H1 (cell line): Measurements from ENCODE around the gene GPR21. TPM values are rescaled to one million over a fixed set of nuclear protein-coding genes. Genes with fewer than 3 reads are reported as not detected.

ENCODE experiments used
- BRCA1 ChIP-seq: IDR thresholded peaks from 2 replicates; pipeline ENCODE4 v1.6.1; 2012; ENCODE audit warnings: low read depth, low read length, improper control_type of control experiment
- FOSL1 ChIP-seq: IDR thresholded peaks from 2 replicates; pipeline ENCODE4 v1.6.1; 2011; ENCODE audit warnings: mild to moderate bottlenecking, low read depth, low read length, moderate library complexity; ENCODE audit not compliant: insufficient read depth
- POU5F1 ChIP-seq: IDR thresholded peaks from 2 replicates; pipeline ENCODE4 v1.6.1; 2011; ENCODE audit warnings: low read depth, mild to moderate bottlenecking, low read length, moderate library complexity
- RAD21 ChIP-seq, 2 experiments: IDR thresholded peaks in 1 of 2; conservative IDR thresholded peaks in 1 of 2; 2 replicates each; pipeline ENCODE4 v1.6.1; 2011; ENCODE audit warnings: low read depth in 2 of 2, low read length in 2 of 2, improper control_type of control experiment in 1 of 2, inconsistent platforms in 1 of 2, mild to moderate bottlenecking in 1 of 2, moderate library complexity in 1 of 2
- SIN3A ChIP-seq, 2 experiments: IDR thresholded peaks in 1 of 2; conservative IDR thresholded peaks in 1 of 2; 2 replicates each; pipeline ENCODE4 v1.6.1; 2011 to 2012; ENCODE audit warnings: low read length in 2 of 2, improper control_type of control experiment in 1 of 2, low read depth in 1 of 2, mild to moderate bottlenecking in 1 of 2
- SP1 ChIP-seq: IDR thresholded peaks from 2 replicates; pipeline ENCODE4 v1.6.1; 2011; ENCODE audit warnings: low read depth, low read length
- SP2 ChIP-seq: IDR thresholded peaks from 2 replicates; pipeline ENCODE4 v1.6.1; 2012; ENCODE audit warnings: mild to moderate bottlenecking, low read length, inconsistent platforms
- TBP ChIP-seq: IDR thresholded peaks from 2 replicates; pipeline ENCODE4 v1.6.1; 2011; ENCODE audit warnings: low read depth, low read length, improper control_type of control experiment
- YY1 ChIP-seq: IDR thresholded peaks from 2 replicates; pipeline ENCODE4 v1.6.1; 2011; ENCODE audit warnings: low read depth, mild to moderate bottlenecking, low read length
- ZNF274 ChIP-seq: IDR thresholded peaks from 2 replicates; pipeline ENCODE4 v1.7.0; 2012; ENCODE audit warnings: low read length, borderline replicate concordance; ENCODE audit errors: extremely low read depth
- polyA plus RNA-seq, 7 experiments: library from polyadenylated mRNA; depleted of rRNA in 3 of 7; stranded (reverse) in 5 of 7; unstranded in 2 of 7; fragments of >200 nt in 5 of 7; fragments of 200-250 nt in 2 of 7; gene quantifications; 1 replicate in 5 of 7; 2 replicates in 1 of 7; 4 replicates in 1 of 7; pipeline versions ENCODE4 v1.2.1 to v1.2.3, GENCODE V29; 2011 to 2013; ENCODE audit warnings: missing spikeins in 2 of 7, mixed read lengths in 2 of 7
- total RNA-seq: library from RNA; stranded (reverse); fragmentation: NEBNext Ultra II Directional; extraction: Animal tissue kit (Norgen Biotek cat#: 25700); gene quantifications from 2 replicates; pipeline ENCODE4 v1.2.1, GENCODE V29; 2021
- TF ChIP-seq, protein P1 (sequence below): fragments of 300-600 bp; sonication (generic); IDR thresholded peaks from 2 replicates; pipeline ENCODE4 v1.7.1; 2012; ENCODE audit warnings: low read length, moderate library complexity, mild to moderate bottlenecking, inconsistent platforms; ENCODE audit not compliant: insufficient replicate concordance
- TF ChIP-seq, protein P2 (sequence below): IDR thresholded peaks from 2 replicates; pipeline ENCODE4 v1.6.1; 2012; ENCODE audit warnings: inconsistent platforms

Gene GPR21
- total and polyA plus RNA-seq, 2 of the 8 experiments (the other 6 are each of a cell fraction or from before 2014, with no cell fraction given), result 0.58 to 0.71 TPM

DNA sequence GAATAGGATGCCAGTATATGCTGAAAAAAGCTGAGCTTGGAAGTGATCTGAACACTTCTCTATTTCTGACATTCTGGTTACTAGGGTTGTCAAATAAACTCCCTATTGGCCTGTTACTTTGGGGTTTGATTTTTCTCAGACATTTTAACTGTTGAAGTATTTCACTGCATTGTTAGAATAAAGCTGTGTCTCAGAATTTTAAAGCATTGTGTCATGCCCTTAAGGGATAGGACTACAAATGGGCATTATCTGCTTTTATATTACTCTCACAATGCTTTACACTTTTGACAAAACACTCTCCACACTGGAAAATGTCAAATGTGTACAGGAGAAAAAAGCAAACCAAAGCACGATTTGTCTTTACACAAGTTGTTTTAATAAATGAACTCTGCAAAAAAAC is 16.8 kb upstream of the GPR21 start (continued):
- TF ChIP-seq, protein P1, sequence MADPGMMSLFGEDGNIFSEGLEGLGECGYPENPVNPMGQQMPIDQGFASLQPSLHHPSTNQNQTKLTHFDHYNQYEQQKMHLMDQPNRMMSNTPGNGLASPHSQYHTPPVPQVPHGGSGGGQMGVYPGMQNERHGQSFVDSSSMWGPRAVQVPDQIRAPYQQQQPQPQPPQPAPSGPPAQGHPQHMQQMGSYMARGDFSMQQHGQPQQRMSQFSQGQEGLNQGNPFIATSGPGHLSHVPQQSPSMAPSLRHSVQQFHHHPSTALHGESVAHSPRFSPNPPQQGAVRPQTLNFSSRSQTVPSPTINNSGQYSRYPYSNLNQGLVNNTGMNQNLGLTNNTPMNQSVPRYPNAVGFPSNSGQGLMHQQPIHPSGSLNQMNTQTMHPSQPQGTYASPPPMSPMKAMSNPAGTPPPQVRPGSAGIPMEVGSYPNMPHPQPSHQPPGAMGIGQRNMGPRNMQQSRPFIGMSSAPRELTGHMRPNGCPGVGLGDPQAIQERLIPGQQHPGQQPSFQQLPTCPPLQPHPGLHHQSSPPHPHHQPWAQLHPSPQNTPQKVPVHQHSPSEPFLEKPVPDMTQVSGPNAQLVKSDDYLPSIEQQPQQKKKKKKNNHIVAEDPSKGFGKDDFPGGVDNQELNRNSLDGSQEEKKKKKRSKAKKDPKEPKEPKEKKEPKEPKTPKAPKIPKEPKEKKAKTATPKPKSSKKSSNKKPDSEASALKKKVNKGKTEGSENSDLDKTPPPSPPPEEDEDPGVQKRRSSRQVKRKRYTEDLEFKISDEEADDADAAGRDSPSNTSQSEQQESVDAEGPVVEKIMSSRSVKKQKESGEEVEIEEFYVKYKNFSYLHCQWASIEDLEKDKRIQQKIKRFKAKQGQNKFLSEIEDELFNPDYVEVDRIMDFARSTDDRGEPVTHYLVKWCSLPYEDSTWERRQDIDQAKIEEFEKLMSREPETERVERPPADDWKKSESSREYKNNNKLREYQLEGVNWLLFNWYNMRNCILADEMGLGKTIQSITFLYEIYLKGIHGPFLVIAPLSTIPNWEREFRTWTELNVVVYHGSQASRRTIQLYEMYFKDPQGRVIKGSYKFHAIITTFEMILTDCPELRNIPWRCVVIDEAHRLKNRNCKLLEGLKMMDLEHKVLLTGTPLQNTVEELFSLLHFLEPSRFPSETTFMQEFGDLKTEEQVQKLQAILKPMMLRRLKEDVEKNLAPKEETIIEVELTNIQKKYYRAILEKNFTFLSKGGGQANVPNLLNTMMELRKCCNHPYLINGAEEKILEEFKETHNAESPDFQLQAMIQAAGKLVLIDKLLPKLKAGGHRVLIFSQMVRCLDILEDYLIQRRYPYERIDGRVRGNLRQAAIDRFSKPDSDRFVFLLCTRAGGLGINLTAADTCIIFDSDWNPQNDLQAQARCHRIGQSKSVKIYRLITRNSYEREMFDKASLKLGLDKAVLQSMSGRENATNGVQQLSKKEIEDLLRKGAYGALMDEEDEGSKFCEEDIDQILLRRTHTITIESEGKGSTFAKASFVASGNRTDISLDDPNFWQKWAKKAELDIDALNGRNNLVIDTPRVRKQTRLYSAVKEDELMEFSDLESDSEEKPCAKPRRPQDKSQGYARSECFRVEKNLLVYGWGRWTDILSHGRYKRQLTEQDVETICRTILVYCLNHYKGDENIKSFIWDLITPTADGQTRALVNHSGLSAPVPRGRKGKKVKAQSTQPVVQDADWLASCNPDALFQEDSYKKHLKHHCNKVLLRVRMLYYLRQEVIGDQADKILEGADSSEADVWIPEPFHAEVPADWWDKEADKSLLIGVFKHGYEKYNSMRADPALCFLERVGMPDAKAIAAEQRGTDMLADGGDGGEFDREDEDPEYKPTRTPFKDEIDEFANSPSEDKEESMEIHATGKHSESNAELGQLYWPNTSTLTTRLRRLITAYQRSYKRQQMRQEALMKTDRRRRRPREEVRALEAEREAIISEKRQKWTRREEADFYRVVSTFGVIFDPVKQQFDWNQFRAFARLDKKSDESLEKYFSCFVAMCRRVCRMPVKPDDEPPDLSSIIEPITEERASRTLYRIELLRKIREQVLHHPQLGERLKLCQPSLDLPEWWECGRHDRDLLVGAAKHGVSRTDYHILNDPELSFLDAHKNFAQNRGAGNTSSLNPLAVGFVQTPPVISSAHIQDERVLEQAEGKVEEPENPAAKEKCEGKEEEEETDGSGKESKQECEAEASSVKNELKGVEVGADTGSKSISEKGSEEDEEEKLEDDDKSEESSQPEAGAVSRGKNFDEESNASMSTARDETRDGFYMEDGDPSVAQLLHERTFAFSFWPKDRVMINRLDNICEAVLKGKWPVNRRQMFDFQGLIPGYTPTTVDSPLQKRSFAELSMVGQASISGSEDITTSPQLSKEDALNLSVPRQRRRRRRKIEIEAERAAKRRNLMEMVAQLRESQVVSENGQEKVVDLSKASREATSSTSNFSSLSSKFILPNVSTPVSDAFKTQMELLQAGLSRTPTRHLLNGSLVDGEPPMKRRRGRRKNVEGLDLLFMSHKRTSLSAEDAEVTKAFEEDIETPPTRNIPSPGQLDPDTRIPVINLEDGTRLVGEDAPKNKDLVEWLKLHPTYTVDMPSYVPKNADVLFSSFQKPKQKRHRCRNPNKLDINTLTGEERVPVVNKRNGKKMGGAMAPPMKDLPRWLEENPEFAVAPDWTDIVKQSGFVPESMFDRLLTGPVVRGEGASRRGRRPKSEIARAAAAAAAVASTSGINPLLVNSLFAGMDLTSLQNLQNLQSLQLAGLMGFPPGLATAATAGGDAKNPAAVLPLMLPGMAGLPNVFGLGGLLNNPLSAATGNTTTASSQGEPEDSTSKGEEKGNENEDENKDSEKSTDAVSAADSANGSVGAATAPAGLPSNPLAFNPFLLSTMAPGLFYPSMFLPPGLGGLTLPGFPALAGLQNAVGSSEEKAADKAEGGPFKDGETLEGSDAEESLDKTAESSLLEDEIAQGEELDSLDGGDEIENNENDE, result no peak
- TF ChIP-seq YY1 (no peak), SP1 (no peak), BRCA1 (no peak), TBP (no peak), ZNF274 (no peak), SP2 (no peak), FOSL1 (no peak), SIN3A (conservative IDR thresholded peaks at IDR 0.05 in 1 of 2, IDR thresholded peaks at IDR 0.05 in 1 of 2; ENCODE audit: low read depth in 1 of 2, low read length in 2 of 2) (no peak), RAD21 (IDR thresholded peaks at IDR 0.05 in 1 of 2, conservative IDR thresholded peaks at IDR 0.05 in 1 of 2; ENCODE audit: low read depth in 2 of 2, low read length in 2 of 2) (no peak), POU5F1 (no peak)
- TF ChIP-seq, protein P2, sequence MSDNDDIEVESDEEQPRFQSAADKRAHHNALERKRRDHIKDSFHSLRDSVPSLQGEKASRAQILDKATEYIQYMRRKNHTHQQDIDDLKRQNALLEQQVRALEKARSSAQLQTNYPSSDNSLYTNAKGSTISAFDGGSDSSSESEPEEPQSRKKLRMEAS, result no peak
